Limb (tissue), 2 donors: Measurements from ENCODE around the gene TTLL4.
A peak's percentile ranks its signal among the peaks of the same experiment; 100 is the strongest.

Experiments
- DNase-seq, 2 donors: peaks; one replicate each; pipeline ENCODE4 v3.0.0-alpha.2; 2016; ENCODE audit errors: extremely low spot score in 2 of 2

Gene TTLL4

GRCh38 chr2:218710687-218711549 lies at the start of gene TTLL4:
TSS of gene TTLL4 (plus strand) at chr2:218710835. CDS start at chr2:218737677, 26,842 bp downstream.
- DNase-seq = peak; percentile 96 to 99

DNA sequence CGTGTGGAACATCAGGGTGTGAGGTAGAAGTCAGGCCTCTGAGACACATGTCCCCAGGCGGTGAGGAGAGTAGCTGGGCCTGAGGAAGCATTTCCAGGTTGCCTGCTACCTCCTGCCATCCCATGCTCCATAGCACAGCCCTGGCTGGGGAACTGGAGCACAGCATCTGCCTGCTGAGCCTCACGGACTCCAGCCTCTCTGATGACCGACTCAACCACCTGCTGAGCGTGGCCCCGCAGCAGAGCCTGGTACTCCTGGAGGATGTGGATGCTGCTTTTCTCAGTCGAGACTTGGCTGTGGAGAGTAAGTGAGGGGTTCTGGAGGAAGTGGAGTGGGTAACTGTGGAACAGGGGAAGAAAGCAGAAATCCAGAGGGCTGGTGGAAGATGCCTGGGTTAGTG lies 48.3 kb upstream of the TTLL4 start:
- DNase-seq = no peak

- no peak for DNase-seq
Observed at GRCh38 chr2:218662827-218663226, 47.8 kb upstream of the TTLL4 start.

DNA sequence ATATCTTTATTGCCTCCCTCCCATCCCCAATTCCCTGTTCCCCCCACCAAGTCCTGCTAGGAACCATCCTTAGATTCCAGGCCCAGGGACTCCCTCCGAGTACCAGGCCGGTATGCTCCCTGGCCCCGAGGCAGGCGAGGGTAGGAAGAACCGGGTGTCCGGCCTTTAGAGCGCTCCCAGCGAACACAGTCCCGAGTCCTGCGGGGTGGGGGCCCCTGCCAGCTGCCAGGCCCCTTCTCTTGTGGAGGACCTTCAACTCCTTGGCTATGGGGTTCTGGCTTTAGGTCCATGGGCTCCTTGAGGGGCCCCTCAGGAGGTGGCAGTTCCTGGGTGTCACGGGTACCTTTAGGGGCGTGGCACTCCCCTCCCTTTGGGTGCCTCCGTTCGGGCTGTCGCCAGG lies 46.7 kb upstream of the TTLL4 start:
- DNase-seq = no peak

GRCh38 chr2:218664653-218665052 lies 46.0 kb upstream of the TTLL4 start:
- DNase-seq = no peak

DNA sequence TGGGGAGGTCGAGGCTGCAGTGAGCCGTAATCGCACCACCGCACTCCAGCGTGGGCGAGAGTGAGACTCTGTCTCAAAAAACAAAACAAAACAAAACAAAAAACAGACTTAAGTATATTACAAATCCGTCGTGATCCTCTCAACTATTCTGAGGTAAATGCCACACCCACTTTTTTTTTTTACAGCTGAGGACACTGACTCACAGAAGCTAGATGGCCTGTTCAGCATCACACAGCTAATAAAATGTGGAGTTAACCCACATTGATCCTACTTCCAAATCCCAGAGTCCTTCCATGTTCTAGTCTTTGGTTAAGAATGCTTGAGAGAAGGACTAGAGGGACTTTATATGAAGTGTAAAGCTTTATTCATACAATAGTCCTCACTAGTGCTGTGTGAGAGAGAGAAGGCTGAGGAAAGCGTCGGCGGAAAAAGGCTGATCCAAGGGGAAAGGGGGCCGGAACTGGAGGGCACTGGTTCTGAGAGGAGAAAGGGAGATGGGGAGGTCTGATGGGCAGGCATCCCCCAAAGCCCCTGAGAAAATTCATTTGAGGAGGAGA lies 39.5 kb upstream of the TTLL4 start:
- DNase-seq = no peak

DNA sequence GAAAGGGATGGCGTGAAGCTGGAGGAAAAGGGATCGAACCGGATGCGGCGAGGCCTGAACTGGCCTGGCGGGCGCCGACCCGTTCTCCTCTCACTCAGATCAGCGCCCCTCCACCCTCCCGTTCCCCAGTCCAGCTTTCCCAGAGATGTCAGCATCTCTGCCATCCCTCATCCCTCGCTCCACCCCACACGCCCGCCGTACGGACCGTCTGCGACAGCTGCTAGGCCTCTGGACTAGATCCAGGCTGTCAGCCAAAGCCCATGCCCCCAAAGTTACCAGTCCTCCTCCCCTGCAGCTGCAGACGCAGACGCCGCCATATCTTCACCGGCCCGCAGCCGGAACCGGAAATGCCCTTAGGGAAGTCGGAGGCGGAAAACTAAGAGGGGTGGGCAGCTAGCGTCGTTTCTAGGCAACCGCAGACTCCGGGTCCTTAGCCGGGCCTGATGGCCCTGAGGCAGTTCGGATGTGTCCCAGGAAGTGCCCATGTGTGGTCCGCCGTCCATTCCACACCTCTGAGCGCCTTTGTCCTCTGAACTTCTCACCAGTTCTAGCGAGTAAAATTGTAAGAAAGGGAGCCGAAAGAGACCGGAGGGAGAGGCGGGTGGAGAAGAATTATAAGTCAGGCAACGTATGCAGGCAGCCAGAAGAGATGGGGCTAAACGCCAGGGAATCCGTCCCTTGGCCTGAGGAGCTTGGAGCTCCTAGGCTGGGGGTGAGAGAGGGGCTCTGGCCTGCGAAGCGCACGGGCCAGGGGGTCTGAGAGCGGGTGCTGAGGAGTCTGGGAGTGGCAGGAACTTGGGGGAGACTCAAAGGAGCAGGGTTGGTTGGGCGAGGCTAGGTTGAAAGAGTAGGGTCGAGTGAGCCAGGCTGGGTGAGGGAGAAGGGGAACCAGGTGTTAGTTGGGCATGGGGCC lies 38.7 kb upstream of the TTLL4 start, which contains the start of the genes RNF25 and STK36:
Gene RNF25 (minus strand): TSS at position 349 of the 913 bp plus-strand sequence. CDS start 32 bp downstream, at position 317.
Gene STK36 (plus strand): TSS at position 433 of the 913 bp plus-strand sequence. CDS start 744 bp downstream, outside the sequence.
- DNase-seq = peak; percentile 90 to 96

DNA sequence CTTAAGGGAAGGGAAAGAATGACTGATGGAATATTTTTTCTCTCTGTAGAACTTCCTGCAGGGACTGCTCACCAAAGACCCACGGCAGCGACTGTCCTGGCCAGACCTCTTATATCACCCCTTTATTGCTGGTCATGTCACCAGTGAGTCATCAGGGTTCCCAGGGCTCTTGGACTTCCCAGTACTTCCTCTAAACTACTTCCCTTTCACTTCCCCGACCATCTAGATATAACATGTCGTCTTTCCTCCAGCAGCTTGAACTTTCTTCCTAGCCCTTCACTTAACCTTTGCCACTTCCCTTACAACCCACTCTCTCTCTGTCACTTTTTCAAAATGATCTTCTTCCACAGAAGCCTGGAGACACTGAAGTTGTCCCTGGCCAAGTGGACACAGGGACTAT lies 31.5 kb upstream of the TTLL4 start:
- no peak for DNase-seq

DNA sequence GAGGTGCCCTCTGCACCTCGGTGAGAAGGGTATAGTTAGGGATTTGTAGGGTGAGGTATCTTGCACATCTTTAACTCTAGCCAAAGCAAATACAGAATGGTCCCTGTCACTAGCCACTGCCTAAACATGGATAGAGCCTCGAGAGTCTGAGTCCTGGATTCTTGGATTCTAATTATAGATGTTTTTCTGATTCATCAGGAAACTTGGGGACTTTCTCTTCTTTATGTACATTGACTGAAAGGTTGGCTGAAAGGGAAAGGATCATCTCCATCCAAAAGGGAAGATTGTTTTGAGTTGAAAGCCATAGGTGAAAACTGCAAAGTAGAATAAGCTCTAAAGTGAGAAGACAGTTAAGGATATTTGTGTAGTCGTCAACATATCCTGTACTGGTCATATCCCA lies 30.6 kb upstream of the TTLL4 start:
- no peak for DNase-seq

- peak; percentile 33 to 81 for DNase-seq
Observed at GRCh38 chr2:218687400-218688060, 23.1 kb upstream of the TTLL4 start.

GRCh38 chr2:218691234-218691633 lies 19.4 kb upstream of the TTLL4 start:
- no peak for DNase-seq

DNA sequence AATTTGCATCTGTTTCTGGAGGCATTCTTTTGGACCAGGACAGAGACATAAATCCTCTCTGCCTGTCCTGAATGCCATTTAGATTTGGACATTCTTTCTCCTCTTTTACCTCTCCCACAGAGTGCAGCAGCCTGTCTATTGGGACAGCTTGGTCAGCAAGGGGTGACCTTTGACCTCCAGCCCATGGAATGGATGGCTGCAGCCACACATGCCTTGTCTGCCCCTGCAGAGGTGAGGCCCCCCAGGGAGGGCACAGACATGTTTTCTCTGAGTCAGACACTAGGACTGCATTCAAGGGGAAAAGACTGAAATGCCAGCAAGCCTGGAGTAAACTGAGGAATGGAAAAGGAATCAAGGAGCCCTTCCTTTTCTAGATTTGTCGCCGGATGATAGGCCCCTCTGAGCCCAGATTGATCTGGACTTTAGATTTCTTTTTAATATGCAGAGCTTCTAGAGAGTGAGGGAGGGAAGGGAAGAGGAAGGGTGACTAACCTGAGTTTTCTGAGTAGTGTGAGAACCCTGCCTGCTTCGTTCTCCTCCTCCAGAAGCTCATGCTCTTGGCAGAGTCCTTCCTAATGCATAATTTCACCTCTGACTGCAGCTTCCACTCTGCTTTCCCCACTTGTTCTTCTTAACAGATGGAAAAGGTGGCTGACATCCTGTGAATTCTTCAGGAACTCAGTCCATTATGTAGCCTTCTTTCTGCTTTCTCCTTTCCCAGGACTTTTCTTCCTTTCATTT lies 16.1 kb upstream of the TTLL4 start:
- DNase-seq = no peak

GRCh38 chr2:218698885-218699284 lies 11.8 kb upstream of the TTLL4 start:
- DNase-seq = no peak

- DNase-seq = no peak
Observed at GRCh38 chr2:218701806-218702205, 8.8 kb upstream of the TTLL4 start.

GRCh38 chr2:218703341-218703740 lies 7.3 kb upstream of the TTLL4 start:
- no peak for DNase-seq

- DNase-seq = no peak
Observed at GRCh38 chr2:218708086-218708485, 2.5 kb upstream of the TTLL4 start.

- DNase-seq = no peak
Observed at GRCh38 chr2:218709908-218710307, 727 bp upstream of the TTLL4 start.

- peak in 1 of 2 donors; percentile 10 for DNase-seq
Observed at GRCh38 chr2:218710334-218710686, 325 bp upstream of the TTLL4 start.

DNA sequence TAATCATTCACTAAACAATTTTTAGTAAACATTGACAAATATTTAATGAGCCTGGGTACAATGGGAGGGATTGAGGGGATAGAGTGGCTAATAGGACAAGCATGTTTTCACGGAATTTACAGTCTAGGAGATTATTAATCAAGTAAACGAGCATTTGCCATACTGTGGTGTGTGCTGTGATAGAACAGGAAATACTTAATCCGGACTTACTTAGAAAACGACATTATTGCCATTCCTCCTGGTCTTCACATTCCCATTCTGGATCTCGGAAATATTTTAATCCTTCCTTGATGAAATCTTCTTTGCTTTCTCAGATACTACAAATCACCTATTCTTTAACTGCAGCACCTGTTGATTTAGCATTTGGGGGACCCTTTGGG lies 905 bp downstream of the TTLL4 start:
- DNase-seq = no peak

DNA sequence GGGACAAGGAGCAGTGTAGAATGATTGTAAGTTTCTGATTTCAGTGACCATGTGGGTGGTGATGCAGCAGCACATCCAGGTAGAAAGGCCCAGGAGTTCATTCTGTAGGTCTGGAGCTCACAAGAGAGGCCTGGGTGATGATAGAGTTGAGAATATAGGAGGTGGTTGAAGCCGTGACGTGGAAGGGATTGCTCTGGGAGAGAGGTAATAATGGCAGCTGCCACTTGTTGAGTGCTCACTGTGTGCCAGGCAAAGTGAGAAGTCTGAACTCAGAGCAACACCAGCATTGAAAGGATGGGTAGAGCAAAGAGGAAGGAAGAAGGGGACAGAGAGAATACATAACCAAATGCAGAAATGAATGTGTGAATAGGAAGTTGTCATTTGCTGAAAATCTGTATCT lies 3.3 kb downstream of the TTLL4 start:
- no peak for DNase-seq

- no peak for DNase-seq
Observed at GRCh38 chr2:218716070-218716469, 5.4 kb downstream of the TTLL4 start.
